Measurements from ENCODE around the gene THOC6. TPM values are rescaled to one million over a fixed set of nuclear protein-coding genes. Genes with fewer than 3 reads are reported as not detected.

THOC6 gene
- total and polyA plus RNA-seq, 2 experiments from 2014 or later: 71.4 to 90.6 TPM

- no peak for DNase-seq (ENCODE audit: low spot score)
- Histone ChIP-seq H3K4me1 (ENCODE audit: insufficient read depth) (peaks cover 34% of the 10 kb centered on the region), H3F3A (replicated peaks; ENCODE audit: low read depth) (peaks cover 8% of the 10 kb centered on the region; the same call in 1 of the 2 replicates), H3K36me3 (ENCODE audit: insufficient read depth) (no peaks in the 10 kb centered on the region), H3K4me3 (no peak overlapping the region), H3K27ac (ENCODE audit: low read depth) (no peak overlapping the region), H3K9me2 (ENCODE audit: insufficient read depth) (no peaks in the 10 kb centered on the region), H3K79me2 (replicated peaks; ENCODE audit: insufficient read depth) (no peaks in the 10 kb centered on the region), H4K20me1 (replicated peaks; ENCODE audit: insufficient read depth) (no peaks in the 10 kb centered on the region), H3K4me2 (no peak overlapping the region), H2AFZ (no peak overlapping the region), H3K27me3 (ENCODE audit: insufficient read depth) (no peaks in the 10 kb centered on the region)
- ATAC-seq: no peak
- Mint-ChIP-seq H3K4me3 (no peak overlapping the region), H3K4me1 (peaks cover 39% of the 10 kb centered on the region), H3K9me3 (no peaks in the 10 kb centered on the region; the same call in 2 of the 3 replicates), H3K27me3 (ENCODE audit: insufficient read depth, low read depth, poor library complexity) (peaks cover 9% of the 10 kb centered on the region), H3K27ac (no peak overlapping the region), H3K36me3 (ENCODE audit: low read depth) (no peaks in the 10 kb centered on the region; the same call in 2 of the 3 replicates)
- no peak for TF ChIP-seq EZH2 (IDR thresholded peaks at IDR 0.05; ENCODE audit: low read depth, unreplicated experiment)
- TF ChIP-seq EZH2phosphoT487 (IDR thresholded peaks at IDR 0.05; ENCODE audit: unreplicated experiment): no peak
- no peak for TF ChIP-seq JUNB (IDR thresholded peaks at IDR 0.05; ENCODE audit: unreplicated experiment)
- TF ChIP-seq, protein P1, sequence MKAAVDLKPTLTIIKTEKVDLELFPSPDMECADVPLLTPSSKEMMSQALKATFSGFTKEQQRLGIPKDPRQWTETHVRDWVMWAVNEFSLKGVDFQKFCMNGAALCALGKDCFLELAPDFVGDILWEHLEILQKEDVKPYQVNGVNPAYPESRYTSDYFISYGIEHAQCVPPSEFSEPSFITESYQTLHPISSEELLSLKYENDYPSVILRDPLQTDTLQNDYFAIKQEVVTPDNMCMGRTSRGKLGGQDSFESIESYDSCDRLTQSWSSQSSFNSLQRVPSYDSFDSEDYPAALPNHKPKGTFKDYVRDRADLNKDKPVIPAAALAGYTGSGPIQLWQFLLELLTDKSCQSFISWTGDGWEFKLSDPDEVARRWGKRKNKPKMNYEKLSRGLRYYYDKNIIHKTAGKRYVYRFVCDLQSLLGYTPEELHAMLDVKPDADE (IDR thresholded peaks at IDR 0.05): no peak
- TF ChIP-seq, protein P2, sequence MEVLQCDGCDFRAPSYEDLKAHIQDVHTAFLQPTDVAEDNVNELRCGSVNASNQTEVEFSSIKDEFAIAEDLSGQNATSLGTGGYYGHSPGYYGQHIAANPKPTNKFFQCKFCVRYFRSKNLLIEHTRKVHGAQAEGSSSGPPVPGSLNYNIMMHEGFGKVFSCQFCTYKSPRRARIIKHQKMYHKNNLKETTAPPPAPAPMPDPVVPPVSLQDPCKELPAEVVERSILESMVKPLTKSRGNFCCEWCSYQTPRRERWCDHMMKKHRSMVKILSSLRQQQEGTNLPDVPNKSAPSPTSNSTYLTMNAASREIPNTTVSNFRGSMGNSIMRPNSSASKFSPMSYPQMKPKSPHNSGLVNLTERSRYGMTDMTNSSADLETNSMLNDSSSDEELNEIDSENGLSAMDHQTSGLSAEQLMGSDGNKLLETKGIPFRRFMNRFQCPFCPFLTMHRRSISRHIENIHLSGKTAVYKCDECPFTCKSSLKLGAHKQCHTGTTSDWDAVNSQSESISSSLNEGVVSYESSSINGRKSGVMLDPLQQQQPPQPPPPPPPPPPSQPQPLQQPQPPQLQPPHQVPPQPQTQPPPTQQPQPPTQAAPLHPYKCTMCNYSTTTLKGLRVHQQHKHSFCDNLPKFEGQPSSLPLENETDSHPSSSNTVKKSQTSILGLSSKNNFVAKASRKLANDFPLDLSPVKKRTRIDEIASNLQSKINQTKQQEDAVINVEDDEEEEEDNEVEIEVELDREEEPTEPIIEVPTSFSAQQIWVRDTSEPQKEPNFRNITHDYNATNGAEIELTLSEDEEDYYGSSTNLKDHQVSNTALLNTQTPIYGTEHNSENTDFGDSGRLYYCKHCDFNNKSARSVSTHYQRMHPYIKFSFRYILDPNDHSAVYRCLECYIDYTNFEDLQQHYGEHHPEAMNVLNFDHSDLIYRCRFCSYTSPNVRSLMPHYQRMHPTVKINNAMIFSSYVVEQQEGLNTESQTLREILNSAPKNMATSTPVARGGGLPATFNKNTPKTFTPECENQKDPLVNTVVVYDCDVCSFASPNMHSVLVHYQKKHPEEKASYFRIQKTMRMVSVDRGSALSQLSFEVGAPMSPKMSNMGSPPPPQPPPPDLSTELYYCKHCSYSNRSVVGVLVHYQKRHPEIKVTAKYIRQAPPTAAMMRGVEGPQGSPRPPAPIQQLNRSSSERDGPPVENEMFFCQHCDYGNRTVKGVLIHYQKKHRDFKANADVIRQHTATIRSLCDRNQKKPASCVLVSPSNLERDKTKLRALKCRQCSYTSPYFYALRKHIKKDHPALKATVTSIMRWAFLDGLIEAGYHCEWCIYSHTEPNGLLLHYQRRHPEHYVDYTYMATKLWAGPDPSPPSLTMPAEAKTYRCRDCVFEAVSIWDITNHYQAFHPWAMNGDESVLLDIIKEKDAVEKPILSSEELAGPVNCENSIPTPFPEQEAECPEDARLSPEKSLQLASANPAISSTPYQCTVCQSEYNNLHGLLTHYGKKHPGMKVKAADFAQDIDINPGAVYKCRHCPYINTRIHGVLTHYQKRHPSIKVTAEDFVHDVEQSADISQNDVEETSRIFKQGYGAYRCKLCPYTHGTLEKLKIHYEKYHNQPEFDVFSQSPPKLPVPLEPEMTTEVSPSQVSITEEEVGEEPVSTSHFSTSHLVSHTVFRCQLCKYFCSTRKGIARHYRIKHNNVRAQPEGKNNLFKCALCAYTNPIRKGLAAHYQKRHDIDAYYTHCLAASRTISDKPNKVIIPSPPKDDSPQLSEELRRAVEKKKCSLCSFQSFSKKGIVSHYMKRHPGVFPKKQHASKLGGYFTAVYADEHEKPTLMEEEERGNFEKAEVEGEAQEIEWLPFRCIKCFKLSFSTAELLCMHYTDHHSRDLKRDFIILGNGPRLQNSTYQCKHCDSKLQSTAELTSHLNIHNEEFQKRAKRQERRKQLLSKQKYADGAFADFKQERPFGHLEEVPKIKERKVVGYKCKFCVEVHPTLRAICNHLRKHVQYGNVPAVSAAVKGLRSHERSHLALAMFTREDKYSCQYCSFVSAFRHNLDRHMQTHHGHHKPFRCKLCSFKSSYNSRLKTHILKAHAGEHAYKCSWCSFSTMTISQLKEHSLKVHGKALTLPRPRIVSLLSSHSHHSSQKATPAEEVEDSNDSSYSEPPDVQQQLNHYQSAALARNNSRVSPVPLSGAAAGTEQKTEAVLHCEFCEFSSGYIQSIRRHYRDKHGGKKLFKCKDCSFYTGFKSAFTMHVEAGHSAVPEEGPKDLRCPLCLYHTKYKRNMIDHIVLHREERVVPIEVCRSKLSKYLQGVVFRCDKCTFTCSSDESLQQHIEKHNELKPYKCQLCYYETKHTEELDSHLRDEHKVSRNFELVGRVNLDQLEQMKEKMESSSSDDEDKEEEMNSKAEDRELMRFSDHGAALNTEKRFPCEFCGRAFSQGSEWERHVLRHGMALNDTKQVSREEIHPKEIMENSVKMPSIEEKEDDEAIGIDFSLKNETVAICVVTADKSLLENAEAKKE (CRISPR knock-in tag; IDR thresholded peaks at IDR 0.05): no peak
- no peak for TF ChIP-seq ZNF114 (CRISPR knock-in tag; IDR thresholded peaks at IDR 0.05)
- TF ChIP-seq POLR2AphosphoS5 (IDR thresholded peaks at IDR 0.05; ENCODE audit: low read depth): no peak
- no peak for TF ChIP-seq ZNF331 (CRISPR knock-in tag; IDR thresholded peaks at IDR 0.05; ENCODE audit: low read depth)
- TF ChIP-seq STAT1 (IDR thresholded peaks at IDR 0.05; ENCODE audit: unreplicated experiment): no peak
- no peak for TF ChIP-seq REST (IDR thresholded peaks at IDR 0.05; ENCODE audit: unreplicated experiment)
- no peak for TF ChIP-seq CREB1 (CRISPR knock-in tag; IDR thresholded peaks at IDR 0.05; ENCODE audit: low read depth)
- TF ChIP-seq NANOG (IDR thresholded peaks at IDR 0.05; ENCODE audit: borderline replicate concordance): no peak
- TF ChIP-seq, protein P3, sequence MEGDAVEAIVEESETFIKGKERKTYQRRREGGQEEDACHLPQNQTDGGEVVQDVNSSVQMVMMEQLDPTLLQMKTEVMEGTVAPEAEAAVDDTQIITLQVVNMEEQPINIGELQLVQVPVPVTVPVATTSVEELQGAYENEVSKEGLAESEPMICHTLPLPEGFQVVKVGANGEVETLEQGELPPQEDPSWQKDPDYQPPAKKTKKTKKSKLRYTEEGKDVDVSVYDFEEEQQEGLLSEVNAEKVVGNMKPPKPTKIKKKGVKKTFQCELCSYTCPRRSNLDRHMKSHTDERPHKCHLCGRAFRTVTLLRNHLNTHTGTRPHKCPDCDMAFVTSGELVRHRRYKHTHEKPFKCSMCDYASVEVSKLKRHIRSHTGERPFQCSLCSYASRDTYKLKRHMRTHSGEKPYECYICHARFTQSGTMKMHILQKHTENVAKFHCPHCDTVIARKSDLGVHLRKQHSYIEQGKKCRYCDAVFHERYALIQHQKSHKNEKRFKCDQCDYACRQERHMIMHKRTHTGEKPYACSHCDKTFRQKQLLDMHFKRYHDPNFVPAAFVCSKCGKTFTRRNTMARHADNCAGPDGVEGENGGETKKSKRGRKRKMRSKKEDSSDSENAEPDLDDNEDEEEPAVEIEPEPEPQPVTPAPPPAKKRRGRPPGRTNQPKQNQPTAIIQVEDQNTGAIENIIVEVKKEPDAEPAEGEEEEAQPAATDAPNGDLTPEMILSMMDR (conservative IDR thresholded peaks at IDR 0.05; ENCODE audit: low read depth in 2 of 2): no peak
Observed at GRCh38 chr16:2986623-2987188, 37.1 kb upstream of the THOC6 start.

All from GM23338 (cell line).